CD1c-positive myeloid dendritic cell (primary cell): Measurements from ENCODE around the gene MCAT.
A peak's percentile ranks its signal among the peaks of the same experiment; 100 is the strongest.

Source experiments
- DNase-seq: peaks from one replicate; pipeline ENCODE4 v3.0.0-alpha.2; 2016; ENCODE audit errors: extremely low spot score

The MCAT gene

DNA sequence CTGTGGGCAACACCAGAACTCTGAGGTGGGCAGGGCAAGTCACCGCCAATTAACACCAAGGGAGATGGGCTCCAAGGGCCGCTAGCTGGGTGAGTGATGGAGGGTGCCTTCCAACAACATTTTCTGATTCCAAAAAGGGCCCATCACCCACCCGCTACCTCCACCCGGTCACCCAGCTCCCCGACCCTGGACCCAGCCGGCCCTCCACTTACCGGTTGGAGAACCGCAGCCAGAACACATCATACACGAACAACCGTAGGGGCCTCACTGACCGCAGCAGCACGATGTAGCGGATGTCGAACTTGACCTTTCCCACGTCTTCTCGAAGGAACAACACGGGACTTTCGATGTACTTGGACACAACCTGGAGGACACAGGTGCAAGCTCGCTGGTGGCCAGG lies 29.0 kb upstream of the MCAT start:
- DNase-seq, result no peak

GRCh38 chr22:43171607-43172006 lies 28.4 kb upstream of the MCAT start:
- DNase-seq, result no peak

DNA sequence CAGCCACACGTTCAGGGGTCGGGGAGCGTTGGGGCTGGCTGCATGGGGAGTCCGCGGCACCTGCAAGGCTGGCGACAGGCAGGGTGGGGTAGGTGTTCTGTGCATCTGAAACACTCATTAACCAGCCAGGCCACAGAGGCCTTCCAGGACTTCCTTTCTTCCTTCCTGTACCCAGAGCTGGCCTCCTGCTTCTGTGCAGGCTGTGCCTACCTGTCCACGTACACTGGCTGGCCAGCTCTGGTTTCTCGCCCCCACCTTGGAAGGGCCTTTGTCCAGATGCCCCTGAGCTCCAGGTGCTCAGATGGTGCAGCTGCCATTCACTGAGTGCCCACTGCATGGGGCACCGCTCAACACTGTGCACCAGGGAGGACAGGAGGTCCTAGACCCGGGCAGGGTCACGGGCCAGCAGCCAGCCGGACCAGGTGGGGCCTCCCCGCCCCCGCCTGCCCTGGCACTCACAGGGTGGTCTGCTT lies 27.9 kb upstream of the MCAT start:
- no peak for DNase-seq

DNA sequence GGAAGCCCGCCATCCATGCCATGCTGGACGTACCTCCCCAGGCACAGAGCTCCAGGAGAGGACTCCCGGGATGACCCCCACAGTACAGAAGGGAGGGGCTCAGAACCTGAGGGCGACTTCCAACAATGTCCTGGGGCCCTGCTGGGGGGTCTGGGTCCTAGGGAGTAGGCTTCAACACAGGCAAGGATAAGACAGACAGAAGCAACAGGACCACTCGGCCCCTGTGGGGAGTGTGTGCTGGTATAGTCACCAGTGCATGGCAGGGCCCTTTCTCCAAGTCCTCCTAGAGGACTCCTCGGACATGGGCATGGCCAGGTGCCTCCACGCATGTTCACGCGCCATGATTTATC lies 26.9 kb upstream of the MCAT start:
- DNase-seq, result no peak

DNA sequence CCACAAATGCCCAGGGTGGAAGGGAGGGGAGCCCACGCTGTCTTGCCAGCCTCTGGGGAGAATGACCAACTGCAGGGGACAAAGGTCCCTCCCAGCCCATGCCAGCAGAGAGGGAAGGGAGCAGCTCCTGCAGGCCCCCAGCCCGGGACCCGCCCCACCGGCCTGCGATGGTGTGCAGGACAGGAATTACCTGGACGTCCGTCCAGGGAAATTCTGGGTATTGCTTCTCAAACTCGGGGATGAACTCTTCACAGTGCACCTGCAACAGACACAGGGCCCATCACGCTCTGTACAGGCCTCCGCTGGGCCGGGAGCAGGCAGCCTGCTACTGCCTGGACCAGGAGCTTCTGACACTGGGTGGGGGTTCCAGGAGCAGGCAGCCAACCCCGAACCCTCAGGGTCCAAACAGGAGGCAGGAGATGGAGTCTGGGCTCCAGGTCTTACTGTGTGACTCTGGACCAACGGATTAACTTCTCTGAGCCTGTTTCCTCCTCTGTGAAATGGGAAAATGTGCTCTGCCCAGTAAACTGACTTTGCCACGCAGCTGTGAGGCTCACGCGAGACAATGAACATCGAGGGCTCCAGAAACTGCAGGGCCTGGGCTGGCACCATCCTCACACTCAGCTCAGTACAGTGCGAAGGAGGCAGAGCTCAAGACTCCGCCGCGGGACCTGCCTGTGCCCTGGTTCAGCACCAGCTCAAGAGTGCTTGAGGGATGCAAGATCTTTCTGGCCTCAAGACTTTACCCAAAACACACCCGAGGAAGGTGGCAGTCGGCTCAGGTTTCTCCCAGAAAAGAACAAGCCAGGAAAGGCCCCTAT lies 26.3 kb upstream of the MCAT start:
- no peak for DNase-seq

DNA sequence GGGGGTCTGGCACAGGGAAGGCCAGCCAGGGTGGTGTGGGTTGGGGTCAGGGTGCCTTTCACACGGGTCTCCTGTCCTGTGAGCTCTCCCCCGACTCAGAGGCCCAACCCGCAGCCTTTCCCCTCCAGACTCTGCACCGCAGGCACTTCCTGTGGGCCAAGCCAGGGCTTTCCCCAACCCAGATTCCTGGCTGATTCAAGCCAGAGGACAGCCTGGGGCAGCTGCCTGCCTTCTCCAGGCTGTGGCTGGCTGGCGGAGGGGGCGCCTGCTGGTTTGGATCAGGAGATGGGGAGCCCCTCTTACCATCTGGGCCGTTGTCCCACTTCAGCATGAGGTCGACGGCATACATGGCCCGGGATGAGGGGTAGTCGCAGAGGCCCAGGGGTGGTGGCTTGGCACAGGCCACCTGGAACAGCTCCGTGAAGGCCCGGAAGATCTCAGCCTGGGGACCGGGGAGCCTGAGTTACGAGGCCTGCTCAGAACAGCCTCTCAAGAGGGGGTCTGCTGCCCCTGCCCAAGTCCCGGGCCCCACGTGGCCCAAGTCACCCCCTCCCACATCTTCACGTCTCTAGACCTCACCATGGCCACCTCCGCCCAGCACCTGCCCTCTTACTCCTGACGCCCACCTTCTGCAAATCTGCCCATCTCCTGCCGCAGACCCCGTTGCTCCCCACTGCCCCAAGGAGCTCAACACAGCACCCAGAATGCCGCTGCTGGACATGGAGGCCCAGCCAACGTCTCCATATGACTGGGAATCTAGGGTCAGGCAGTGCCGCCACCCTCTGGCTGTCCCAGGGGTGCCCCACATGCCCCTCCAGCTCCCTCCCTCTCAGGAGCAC lies 25.5 kb upstream of the MCAT start:
- DNase-seq, result no peak

GRCh38 chr22:43167001-43167589 lies 23.9 kb upstream of the MCAT start:
- DNase-seq, result no peak

DNA sequence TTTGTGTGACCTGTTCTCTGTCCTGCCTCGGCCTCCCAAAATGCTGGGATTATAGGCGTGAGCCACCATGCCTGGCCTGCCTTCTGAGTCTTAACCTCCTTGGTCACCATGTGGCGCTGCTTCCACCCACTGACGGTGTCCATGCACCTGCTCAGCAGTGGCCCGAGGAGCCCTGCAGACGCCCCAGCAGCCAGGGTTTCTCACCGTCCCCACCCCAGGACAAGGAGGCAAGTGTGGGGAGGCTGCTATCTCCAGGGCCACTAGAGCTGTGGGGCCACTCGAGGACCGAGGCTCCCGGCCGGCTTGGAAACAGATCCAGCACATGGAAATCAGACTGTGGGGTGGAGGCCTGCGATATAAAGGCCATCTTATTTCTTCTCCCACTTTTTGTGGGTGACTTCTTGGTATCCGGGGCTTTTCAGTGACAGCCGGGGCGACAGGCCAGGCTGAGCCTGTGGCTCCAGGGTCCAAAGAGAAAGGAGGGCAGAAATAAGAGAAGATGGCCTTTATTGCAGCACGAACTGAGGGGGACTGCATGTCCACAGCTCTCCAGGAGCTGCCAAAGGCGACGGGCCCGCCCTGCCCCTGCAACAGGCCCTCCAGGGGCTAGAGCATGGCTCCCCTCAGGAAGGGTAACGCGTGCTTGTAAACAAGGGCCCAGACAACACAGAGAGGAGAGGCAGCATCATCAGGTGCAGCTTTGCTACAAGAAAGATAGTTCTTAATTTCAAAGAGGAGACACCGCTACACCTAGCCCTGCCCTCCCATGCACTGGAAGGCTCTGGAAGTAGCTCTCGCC lies 23.1 kb upstream of the MCAT start:
- DNase-seq, result no peak

- DNase-seq, result no peak
Measured at GRCh38 chr22:43164636-43165035, 21.4 kb upstream of the MCAT start.

- no peak for DNase-seq
Measured at GRCh38 chr22:43163241-43163795, 20.1 kb upstream of the MCAT start.

- DNase-seq, result no peak
Measured at GRCh38 chr22:43162412-43163150, 19.4 kb upstream of the MCAT start.

- DNase-seq, result no peak
Measured at GRCh38 chr22:43160497-43161126, 17.4 kb upstream of the MCAT start.

DNA sequence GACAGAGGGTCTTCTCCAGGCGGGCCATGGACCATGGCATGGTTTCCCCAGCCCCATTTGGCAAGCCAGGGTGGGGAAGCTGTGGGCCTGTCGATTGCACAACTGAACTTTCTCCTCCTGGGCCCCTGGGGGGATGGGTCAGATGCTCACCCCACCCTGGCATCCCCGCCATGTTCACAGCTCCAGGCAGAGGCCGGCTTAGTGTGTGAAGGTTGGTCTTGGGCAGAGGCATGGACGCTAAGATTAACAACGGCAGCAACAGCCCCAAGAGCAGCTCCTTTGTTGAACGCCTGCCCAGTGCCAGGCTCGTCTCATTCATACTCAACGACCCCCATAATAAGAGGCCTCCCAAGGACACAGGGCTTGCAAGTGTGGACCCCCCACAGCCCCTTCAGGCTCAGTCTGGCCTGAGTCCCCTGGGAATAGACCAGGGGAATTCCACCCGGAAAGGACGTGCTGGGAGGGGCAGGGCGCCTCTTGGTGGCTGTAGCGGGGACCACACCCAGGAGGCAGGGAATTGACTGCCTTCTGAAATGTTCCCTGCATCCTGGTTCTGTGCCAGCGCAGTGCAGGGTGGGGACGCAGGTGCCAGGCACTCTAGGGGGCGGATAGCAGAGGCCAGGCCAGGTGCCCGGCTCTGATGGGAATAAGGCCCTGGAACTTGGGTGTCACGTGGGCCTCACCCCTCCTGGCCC lies 16.4 kb upstream of the MCAT start:
- DNase-seq, result no peak

- no peak for DNase-seq
Measured at GRCh38 chr22:43158778-43159483, 15.7 kb upstream of the MCAT start.

- DNase-seq, result no peak
Measured at GRCh38 chr22:43157874-43158546, 14.8 kb upstream of the MCAT start.

DNA sequence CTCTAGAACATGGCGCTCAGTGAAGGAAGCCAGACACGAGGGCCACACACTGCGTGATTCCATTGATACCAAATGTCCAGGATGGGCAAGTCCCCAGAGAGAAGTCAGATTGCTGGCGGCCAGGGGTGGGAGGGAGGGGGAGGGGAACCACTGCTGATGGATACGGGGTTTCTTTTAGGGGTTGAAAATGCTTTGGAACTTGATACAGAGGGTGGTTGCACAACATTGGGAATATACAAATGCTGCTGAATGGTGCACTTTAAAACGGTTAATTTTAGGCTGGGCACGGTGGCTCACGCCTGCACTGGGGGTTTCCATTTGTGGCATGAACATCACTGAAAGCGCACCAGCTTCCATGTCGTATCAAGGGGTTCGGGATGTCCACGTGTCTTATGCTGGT lies 13.2 kb upstream of the MCAT start:
- no peak for DNase-seq

DNA sequence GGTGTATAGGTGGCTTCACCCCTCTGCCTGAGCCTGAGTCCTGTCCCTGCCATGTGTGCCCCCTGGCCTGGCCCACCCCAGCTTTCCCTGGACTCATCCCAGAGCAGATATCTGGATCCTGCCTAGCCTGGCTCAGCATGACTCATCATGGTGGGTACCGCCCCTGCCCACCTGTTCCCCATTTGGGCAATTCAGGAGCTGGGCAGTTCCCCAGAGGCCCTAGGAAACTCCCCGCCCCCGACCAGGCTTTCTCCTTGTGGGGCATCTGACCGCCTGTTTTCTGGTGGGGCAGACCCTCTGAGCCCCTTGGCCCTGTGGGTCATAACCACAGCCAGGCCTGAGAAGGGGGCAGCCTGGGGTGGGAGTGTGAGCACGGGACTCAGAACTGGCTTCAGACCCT lies 12.6 kb upstream of the MCAT start:
- peak; percentile 75 for DNase-seq

DNA sequence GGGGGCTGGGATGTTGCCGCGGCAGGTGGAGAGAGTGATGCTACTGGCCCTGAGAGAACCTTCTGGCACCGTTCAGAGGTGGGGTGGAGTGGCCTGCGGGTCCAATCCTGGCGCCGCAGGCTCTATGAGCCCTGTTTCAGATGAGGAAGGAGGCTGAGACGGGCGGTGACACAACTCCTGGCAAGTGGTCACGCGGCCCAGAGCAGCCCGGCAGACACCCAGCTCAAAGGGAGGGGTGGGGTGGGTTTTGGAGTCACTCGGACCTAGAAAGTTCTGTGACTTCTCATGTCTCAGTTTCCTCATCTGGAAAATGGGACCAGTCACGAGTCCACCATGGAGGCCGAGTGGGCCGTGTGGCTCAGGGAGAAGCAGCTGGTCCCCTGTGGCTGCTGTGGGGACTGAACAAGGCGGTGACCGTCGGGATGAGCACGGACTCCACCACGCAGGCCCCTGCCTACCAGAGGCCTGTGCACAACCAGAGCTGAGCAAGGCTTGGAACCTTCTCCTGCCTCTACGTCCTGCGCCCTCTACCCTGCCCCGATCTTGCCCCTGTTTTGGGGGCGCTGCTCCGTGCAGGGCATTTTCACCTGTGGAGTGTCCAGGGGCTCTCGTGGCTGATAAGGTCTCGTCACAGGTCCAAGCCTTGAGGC lies 11.8 kb upstream of the MCAT start:
- DNase-seq, result peak; percentile 85
